Measurements from ENCODE around the gene ASB1.

ASB1 gene

DNA sequence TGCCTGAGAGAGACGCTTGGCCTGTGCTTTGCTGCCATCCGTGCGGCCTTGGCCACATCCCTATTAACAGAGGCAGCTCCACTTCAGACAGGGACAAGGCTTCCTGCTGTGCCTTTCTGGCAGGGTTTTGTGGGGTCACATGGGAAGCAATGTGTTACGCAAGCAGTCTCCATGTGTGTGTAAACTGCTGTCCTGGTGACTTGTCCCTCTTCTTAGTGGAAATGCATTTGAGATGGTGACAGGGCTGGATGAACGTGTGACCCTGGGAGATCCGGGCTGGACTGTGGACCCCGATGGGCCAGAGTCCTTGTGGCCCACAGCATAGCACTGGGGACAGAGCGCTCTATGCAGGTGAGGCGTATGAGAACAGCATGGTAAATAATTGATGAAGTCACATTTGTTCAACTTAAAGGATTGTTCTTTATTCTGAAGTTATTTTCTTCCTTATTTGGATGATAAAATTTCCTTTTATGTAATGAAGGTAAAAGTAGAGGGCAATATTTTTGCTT is 23.2 kb downstream of the ASB1 start:
- no peak overlapping the region for H3K27ac ChIP-seq
- TF ChIP-seq, protein P1, sequence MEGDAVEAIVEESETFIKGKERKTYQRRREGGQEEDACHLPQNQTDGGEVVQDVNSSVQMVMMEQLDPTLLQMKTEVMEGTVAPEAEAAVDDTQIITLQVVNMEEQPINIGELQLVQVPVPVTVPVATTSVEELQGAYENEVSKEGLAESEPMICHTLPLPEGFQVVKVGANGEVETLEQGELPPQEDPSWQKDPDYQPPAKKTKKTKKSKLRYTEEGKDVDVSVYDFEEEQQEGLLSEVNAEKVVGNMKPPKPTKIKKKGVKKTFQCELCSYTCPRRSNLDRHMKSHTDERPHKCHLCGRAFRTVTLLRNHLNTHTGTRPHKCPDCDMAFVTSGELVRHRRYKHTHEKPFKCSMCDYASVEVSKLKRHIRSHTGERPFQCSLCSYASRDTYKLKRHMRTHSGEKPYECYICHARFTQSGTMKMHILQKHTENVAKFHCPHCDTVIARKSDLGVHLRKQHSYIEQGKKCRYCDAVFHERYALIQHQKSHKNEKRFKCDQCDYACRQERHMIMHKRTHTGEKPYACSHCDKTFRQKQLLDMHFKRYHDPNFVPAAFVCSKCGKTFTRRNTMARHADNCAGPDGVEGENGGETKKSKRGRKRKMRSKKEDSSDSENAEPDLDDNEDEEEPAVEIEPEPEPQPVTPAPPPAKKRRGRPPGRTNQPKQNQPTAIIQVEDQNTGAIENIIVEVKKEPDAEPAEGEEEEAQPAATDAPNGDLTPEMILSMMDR (IDR thresholded peaks at IDR 0.05): no peak
- no peak for TF ChIP-seq ZFX (IDR thresholded peaks at IDR 0.05; ENCODE audit: borderline replicate concordance)

DNA sequence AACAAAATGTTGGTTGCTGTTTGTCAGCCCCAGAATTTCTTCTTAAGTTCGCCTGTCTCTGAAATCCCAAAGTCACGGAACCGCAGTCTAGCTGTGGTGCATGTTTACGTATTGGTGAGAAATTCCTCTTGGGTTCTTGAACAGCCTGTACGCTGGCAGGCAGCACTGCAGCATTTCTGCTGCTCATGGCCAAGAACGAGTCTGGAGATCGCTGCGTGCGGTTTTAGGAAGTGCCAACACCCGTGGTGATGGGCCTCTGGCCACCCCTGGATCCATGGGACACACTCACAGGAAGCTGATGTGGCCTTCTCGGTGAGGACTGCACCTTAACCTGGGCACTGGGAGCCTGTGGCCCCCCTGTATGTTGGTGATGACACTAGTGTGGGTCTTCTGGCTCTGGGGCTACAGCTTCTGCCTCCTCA is 23.7 kb downstream of the ASB1 start:
- TF ChIP-seq, protein P1 (IDR thresholded peaks at IDR 0.05): no peak
- no peak for TF ChIP-seq ZFX (IDR thresholded peaks at IDR 0.05; ENCODE audit: borderline replicate concordance)
- H3K27ac ChIP-seq: no peak overlapping the region

DNA sequence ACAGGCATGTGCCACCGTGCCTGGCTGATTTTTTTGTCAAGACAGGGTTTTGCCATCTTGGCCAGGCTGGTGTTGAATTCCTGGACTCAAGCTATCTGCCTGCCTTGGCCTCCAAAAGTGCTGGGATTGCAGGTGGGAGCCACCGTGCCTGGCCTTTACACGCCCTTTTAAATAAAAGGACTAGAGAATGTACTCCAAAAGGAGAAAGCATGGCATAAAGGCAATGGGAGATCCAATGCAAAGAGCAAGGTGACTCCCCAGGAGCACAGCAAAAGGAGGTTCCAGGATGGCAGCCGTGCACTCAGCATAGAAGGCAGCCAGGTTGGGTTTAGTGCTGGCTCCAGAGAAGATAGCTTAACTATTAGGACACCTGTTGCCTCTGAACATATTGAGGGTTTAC is 27.1 kb downstream of the ASB1 start:
- H3K27ac ChIP-seq: no peak overlapping the region
- no peak for TF ChIP-seq ZFX (IDR thresholded peaks at IDR 0.05; ENCODE audit: borderline replicate concordance)
- TF ChIP-seq, protein P1 (IDR thresholded peaks at IDR 0.05): no peak

DNA sequence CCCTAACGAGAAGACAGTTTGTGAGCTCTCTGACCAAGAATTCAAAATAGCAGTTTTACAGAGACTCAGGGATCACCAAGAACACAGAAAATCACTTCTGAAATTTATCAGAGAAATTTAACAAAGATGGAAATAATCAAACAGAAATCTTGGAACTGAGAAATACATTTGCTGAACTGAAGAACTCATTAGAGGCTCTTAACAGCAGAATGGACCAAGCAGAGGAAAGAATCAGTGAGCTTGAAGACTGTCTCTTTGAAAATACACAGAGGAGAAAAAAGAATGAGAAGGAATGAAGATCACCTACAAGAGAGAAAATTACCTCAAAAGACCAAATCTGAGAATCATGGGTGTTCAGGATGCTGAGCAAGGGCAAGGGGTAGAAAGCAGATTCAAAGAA is 29.7 kb downstream of the ASB1 start:
- no peak for TF ChIP-seq ZFX (IDR thresholded peaks at IDR 0.05; ENCODE audit: borderline replicate concordance)
- TF ChIP-seq, protein P1 (IDR thresholded peaks at IDR 0.05): no peak
- H3K27ac ChIP-seq: no peak overlapping the region

DNA sequence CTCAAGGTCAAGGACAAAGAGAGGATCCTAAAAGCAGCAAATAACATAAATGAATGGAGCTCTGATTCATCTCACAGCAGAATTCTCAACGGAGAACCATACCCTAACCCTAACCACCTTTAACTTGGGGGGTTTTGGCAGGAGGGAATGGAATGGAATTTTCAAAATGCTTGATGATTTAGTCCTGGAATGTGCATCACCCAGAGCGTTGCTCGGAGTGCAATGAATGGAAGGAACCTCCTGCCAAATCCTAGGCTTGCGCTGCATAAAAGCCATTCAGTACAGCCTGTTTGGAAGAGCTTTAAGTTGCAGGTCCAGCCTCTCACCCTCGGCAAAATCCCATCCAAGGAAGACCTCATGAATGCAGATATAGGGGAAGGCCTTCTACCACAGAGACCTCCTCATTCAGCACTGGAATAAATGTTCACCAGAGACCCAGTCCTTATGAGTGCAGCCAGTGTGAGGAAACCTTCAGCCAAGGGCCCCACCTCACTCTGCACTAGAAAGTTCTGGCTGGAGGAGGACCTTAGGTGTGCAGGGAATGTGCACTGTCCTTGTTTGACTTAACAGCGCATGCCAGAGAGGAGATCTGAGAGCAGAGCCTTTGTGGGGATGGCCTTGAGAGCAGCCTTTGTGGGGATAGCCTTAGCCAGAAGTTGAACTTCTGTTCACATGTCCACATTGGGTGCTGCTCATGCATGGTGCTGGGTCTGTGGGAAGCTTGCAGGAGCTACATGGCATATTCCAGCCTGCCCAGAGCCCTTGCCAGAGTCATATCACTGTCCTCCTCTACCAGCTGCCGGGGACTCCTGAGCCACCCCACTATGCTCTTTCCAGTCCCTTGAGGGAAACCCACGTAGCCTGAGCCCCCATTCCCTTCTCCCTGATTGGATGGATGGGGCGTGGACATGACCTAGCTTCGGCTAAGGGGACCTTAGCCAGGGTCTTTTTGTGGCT is 30.5 kb downstream of the ASB1 start:
- H3K27ac ChIP-seq: no peak overlapping the region
- TF ChIP-seq ZFX (IDR thresholded peaks at IDR 0.05; ENCODE audit: borderline replicate concordance): no peak
- TF ChIP-seq, protein P1 (IDR thresholded peaks at IDR 0.05): no peak

DNA sequence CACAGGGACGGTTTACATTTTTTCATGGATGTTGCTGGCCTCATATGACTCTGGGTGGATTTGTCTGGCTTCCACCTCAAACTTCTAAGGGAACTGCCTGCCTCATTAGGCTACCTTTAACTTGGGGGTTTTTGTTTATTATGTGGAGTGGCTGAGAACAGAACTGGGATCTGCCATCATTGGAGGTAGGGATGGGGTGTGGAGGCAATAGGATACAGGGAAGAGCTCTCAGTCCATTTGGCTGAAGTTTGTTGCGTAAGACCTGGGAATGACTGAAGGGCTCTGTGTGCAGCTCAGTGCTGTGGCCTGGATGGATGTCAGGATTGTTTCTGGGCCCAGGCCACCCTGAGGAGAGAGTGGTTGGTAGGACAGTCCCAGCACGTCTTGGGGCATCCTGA is 31.2 kb downstream of the ASB1 start:
- TF ChIP-seq, protein P1 (IDR thresholded peaks at IDR 0.05): no peak
- TF ChIP-seq ZFX (IDR thresholded peaks at IDR 0.05; ENCODE audit: borderline replicate concordance): no peak
- H3K27ac ChIP-seq: no peak overlapping the region

DNA sequence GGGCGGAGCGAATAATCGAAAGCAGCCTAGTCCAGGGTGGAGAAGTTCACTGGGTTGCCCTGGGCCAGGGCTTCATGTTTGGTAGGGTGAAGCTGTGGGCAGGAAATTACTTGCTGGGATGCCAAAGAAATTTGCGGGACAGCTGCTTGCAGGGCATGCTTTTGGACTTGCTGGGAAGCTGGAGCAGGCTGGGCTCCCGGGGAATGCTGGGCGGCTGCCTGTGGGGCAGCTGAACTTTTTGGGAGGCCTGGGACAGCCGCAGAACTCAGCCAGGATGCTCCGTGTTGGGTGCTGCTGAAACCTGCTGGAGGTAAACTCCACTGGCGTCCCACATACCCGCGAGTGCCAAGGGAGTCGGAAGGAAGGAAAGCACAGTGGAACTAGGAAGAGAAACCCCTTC is 31.9 kb downstream of the ASB1 start:
- H3K27ac ChIP-seq: no peak overlapping the region
- TF ChIP-seq ZFX (IDR thresholded peaks at IDR 0.05; ENCODE audit: borderline replicate concordance): no peak
- TF ChIP-seq, protein P1 (IDR thresholded peaks at IDR 0.05): no peak
